Stimulated activated CD4-positive, alpha-beta T cell treated with anti-CD3 and anti-CD28 coated beads, Interleukin-4, amount 100 ng/mL, for 1 hour (primary cell): ENCODE data around the gene KLHL5.

ENCODE experiments used
- DNase-seq: peaks from one replicate; pipeline ENCODE4 v3.0.0-alpha.2; 2020

The KLHL5 gene

DNA sequence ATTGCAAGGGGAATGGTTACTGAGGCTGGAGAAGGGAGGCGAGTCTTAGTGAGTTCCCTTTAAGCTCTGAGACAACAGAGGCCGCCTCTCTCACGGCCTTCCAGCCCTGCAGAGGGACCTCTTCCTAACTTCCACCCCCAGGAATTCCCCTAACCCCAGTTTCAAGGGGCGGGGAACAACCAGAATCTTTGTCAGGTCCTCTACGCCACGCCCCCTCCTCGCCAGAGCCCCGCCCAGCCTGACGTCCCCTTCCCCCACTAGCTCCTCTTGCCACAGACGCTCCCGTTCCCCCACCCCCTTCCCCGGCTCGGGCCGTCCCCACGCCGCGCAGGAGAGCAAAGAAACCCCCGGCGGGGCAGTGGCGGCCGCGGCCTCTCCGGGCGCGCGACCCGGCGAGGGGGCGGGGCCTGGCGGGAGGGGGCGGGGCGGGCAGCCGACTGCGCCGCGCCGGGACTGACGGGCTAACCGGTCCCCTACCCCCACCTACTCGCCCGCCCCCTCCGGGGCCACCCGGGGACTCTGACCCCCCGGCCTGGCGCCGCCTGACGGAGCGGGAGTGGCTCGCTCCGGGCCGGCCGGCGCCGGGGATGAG, 17.6 kb upstream of the KLHL5 start:
- DNase-seq, result peak; percentile 97

DNA sequence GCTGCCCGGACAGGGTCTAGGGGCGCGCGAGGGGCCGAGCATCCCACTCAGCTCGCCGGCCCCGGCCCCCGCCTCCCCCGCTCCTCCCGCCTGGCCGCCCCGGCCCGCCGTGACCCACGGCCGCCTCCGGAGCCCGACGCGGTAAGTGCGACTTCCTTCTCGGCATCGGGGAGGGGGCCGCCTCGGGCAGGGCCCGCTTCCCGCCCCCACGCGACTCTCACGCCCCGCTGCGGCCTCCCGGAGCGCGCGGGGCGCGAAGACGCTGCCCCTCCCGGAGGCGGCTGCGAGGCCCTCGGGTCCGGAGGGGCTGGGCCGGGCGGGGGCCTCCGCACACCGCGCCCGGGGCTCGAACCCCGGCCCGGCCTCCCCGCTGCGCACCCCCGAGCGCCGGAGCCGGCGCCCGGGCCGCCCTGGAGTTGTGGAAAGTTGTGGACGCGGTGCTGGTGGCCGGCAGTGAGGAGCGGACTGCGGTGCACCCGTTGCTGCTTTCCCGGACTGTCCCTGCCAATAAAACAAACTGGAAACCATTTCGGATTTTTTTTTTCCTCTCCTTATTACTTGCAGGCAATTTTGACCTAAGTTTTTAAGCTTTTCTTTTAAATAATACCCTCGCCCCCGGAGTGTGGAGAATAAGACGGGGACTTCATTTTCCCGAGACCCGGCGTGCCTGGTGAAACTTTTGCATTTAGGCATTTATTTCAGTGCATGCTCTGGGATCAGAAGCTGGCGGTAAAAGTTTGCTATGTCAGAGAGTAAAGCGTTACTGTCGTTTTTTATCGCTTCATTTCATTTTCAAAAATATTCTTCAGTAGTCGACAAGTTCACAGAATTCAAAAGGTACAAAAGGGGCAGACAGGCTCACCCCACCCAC, 16.8 kb upstream of the KLHL5 start:
- DNase-seq, result no peak

DNA sequence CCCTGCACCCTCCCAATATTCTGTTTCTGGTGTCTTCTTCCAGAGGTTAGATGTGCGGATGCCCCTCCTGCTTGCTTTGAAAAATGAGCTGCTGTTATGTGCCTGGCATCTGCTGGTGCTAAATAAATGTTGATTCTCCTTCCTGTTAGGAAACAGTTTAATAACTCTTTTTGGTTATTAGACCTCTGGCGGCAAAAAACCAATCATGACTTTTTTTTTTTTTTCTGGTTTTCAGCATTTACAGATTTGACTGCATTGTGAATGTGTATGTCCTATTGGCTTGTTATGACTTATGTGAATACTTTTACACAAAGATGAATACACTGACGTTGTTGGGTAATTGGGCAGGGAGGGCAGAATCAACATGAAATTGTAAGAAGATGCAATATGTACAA, 16.2 kb upstream of the KLHL5 start:
- peak; percentile 11 for DNase-seq

DNA sequence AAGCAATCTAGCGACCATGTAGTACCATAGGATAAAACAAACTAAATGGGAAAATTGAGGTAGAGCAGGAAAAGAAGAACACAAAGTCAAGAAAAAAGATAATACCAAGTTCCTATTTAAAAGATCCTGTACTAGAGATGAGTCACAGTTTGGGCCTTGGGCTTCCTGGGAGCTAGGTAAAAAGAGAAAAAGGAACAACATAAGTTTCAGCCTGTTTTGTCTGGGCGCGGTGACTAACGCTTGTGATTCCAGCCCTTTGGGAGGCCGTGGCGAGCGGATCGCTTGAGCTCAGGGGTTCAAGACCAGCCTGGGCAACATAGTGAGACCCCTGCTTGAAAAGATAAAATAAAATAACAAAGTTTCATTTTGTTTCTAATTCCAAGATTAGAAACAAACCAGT, 15.8 kb upstream of the KLHL5 start:
- DNase-seq, result peak; percentile 8

DNA sequence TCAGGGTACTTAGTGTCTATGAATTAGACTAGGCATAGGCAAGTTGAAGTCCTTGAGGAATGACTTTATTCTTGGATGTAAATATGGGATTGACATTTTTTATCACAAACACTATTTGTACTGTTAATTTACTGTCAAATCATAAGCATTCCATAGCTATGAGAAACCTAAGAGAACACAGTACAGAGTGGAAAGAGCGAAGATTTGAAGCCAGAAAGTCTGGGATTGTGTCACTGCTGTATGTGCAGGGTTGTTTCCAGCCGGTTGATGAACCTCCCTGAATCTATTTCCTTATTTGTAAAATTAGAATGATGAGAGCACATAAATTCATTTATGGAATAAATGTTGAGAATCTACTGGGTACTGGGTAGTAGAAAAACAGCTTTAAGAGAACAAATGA, 14.4 kb upstream of the KLHL5 start:
- no peak for DNase-seq

DNA sequence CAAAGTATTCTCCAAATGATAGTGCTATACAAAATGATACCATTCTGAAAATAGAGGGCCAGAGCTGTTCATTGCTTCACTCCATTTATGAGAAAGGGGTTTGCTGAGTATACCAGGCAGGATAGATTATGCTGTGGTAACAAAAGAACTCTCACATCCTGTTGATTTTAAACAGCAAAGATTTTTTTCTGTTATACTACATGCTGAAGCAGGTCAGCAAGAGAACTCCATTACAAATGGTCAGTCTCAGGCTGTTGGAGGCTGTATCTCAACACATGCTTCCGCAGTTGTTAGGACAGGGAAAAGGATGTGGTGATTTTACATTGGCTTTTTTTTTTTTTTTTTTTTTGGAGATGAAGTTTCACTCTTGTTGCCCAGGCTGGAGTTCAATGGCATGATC, 13.7 kb upstream of the KLHL5 start:
- no peak for DNase-seq

DNA sequence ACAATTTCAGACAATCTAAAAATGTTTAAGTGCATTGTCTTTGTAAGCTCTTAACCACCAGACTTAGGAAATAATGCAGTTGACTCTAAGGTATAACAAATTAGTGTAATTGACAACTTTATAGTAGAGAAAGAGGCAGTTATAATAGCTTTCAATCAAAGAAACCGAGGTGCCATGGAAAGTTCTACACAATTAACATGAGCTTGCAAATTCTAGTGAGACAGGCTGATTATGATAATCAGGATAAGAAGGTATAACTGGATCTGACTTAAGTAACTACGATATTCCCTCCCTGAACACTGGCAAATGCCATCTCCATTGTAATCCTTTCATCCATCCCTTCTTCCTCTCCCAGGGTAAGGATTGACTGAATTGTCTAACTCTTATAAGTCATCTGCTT, 11.4 kb upstream of the KLHL5 start:
- DNase-seq, result no peak

DNA sequence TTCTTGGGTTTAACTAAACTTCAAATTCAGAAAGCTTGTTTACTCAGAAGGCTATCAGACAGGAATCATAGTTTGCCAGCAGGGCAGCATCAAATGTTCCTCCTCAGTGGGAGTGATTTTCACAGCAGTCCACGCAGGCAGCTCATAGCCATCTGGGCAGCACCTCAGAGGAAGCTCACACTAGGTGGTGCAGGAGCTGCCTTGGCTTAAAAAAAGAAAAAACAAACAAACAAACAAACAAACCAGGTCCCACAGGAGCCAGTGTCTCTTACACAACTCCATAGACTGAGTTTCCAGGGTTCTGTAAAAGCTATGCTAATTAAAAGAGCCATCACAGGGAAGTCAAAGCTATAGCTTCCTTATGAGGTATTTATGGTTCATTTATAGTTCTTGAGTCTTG, 10.5 kb upstream of the KLHL5 start:
- DNase-seq, result no peak

DNA sequence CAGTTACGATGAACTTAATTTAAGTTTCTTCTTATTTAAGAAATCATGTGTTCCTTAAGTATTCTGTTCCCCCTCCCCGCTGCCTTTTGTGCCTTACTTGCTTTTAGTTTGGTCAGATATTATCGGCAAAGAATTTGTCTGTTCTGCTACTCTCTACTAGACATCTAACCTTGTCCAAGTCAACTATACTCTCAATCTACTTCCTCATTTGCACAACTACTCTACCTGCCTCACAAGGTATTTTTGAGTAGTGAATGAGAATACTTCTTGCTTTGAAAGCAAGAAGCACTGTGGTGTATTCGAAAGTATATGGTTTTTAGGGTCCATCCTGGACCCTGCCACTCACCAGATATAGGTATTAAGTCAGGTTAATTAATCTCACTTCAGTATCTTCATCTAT, 8.0 kb upstream of the KLHL5 start:
- no peak for DNase-seq

DNA sequence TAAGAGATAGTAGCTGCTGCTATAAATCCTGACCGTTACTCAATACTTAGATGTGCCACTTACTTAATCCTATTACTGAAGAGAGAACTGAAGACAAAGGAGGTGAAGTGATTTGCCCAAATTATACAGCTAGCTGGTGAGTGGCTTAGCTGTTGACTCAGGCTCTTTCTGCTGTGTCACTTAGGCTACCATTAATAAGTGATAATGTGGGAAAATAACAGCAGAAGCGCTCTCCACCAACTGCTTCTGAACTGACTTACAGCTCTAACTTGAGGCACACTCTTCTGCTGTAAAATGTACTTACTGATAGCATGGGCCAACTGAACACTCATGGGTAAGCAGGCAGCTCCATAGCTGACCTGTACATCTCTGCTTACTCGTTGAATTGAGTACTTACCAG, 7.5 kb upstream of the KLHL5 start:
- DNase-seq, result no peak

DNA sequence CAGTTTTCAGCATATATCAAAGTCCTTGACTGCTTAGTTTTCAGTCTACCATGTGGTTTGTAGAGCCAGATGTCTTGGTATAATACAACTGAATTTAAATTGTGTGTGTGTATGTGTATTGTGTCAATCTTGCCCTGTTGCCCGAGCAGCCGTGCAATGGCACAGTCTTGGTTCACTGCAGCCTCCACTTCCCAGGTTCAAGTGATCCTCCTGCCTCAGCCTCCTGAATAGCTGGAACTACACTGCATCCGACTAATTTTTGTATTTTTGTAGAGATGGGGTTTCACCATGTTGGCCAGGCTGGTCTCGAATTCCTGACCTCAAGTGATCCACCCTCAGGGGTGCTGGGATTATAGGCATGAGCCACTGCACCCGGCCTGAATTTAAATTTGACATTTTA, 6.0 kb upstream of the KLHL5 start:
- DNase-seq, result no peak

DNA sequence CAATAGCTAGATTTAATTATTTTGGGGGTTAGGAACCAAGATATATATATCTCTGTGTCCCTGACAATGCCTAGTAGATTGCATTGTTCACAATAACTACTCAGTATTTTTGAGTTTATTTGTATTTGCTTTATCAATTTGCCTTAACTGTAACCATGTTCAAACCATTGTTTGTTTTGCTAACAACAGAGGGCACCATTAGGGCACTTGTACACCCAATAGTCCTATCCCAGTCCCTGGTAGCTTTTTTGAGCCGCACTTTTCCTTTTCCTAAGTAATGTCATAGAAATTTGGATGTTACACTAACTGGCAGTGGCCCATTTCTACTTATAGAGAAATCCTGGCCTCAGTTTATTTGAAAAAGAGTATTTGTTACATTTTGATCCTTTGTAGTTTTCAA, 575 bp upstream of the KLHL5 start:
- DNase-seq, result no peak

DNA sequence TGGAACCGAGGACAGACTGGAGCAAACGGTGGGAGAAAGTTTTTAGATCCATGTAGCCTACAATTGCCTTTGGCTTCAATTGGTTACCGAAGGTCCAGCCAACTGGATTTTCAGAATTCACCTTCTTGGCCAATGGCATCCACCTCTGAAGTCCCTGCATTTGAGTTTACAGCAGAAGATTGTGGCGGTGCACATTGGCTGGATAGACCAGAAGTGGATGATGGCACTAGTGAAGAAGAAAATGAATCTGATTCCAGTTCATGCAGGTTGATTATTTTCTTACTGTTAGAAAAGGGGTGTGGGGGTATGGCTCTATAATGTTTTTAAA, 702 bp downstream of the KLHL5 start:
- no peak for DNase-seq

DNA sequence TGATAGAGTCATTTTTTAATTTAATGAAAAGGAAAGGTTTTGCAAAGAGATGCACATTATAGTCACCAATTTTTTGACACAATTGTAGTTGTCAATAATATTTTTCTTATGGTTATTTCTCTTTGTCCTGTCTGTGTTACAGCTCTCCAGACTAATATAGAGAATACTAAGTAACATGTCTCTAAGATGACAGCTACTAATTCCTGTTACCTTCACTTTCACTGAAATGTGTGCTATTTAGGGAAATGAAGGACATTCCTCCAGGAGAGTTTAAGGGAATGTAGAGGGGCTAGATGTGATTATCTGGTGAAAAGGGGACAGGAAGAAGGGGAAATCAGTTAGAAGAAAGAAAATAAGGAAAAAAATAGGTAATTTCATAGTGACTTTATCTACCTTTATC, 1.4 kb downstream of the KLHL5 start:
- no peak for DNase-seq

DNA sequence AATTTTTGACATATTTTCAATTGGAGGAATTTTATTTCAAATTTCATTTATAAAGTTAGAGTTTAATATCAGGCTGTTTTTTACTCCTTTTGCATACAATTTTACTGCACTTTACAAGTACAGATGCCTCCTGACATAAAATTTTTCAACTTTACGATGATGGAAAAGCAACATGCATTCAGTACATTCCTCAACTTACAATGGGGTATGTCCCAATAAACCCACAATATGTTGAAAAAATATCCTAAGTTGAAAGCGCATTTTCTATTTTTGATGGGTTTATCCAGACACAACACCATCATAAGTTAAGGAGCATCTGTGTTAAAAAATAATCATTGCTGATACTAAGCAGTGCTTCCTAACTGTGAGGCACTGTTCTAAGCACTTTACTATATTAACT, 4.3 kb downstream of the KLHL5 start:
- DNase-seq, result no peak

DNA sequence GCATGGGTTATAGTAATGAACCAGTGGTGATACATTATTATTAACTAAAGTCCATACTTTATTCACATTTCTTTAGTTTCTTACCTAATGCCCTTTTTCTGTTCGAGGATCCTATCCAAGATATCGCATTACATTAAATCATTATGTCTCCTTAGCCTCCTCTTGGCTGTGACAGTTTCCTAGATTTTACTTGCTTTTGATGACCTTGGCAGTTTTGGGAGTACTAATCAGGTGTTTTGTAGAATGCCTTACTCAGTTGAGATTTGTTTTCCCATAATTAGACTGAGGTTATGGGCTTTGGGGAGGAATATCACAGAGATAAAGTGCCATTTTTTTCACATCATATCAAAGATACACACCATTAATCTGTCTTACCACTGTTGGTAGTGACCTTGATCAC, 5.0 kb downstream of the KLHL5 start:
- no peak for DNase-seq

DNA sequence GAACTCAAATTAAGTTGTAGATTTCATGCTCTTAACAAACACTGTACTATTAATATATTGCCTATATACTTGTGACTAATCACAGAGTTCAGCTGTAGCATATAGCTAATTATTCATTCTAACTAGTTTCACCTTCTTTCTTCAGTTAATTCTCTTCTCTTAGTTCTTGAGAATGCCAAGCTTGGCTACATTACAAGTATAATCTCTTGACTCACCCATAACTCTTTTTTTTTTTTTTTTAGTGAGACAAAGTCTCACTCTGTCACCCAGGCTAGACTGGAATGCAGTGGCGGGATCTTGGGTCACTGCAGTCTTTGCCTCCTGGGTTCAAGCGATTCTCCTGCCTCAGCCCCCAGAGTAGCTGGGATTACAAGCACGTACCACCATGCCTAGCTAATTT, 5.4 kb downstream of the KLHL5 start:
- DNase-seq, result no peak

DNA sequence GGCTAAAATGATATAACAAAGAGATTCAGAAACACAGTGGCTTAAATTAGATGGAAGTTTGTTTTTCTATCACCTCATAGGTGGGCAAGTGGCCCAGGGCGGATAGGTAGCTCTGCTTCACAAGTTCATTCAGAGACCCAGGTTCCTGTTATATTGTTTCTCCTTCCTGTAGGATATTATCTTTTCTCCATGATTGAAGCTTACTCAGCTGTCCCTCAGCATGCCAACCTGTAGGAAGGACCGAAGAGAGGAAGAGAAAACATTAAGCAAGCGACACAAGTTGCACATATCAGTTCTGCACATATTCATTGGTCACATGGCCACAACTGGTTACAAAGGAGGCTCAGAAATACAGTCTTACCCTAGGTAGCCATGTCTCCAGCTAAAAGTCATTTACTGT, 6.9 kb downstream of the KLHL5 start:
- DNase-seq, result no peak

DNA sequence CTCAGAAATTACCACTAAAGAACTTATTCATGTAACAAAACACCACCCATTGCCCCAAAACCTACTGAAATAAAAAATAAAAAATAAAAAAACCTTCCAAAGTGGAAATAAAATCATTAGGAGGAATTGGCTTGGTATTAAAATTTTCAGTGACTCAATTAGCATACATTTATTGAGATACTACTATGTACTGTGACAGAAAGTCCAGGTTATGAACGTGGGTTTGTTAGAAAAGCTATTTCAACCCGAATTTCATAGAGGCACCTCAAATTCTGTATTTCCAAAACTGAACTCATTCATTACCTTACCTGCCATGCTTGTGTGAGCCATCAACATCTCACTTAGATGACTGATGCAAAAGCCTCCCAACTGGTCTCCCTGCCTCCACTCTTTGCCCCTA, 16.8 kb downstream of the KLHL5 start:
- no peak for DNase-seq

DNA sequence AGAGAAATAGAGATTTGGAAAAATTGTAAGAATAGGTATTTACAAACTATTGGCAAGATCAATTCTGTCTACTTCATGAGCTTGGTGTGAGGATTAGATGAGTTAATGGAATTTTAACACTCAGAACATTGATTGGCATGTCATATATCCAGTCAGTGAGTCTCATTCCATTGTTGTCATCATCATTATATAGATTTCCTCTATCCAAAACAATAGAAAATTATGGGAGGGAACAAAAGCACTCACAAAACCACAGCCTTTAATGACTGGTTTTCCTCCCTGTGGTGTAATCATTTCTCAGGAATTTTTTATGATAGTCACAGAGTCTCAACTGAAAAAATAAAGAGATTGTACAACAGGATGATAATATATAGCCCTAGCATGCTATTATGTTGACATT, 21.1 kb downstream of the KLHL5 start:
- no peak for DNase-seq

DNA sequence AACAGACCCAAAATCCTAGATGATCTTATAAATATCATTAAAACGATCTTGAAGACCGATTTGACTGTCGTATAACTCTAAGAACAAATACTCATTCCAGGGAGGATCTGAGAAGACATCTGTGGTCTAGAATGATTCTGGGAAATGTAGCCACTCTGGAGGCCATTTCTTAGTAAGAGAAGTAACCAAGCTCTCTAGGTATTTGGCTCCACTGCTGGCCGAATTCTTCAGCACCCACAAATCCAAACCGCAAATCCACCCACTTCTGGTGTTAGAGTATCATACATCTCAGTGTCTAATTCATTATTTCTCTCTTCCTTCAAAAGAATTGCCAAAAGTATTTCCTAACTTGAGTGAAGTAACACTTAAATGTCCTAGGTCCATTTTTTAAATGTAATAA, 23.9 kb downstream of the KLHL5 start:
- DNase-seq, result no peak

DNA sequence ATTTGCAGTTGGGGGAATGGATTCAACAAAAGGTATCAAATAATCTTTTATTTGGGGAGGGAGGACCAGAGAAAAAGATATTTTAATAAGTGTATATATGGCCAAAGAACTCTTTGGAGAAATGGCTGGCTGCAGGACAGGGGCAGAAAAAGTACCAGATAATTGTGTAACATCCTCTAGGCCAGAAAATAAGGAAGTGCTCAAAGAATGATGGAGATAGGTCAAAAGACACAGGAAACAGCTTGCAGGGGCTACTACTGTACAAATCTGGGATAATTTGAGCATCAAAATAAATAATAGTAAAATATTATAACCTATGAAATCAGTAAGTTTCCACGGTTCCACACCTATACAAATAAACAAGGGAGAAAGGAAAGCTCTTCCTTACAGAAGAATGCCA, 34.8 kb downstream of the KLHL5 start:
- no peak for DNase-seq

DNA sequence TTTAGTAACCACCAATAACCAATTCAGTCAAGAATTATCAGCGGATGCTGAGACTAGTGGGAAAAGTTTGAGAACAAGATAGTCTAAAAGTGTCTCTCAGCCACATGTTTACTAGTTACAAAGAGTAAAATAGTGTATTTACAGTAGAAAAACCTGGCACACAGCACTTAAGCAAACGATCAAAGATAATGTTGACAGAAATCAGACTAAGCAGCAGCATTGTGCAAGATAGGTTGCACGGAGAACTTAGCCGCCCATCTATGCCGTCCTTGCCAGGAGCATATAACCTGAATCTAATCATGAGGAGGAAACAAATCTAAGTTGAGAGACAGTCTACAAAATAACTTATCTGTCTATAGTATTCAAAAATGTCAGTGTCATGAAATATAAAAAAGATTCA, 35.3 kb downstream of the KLHL5 start:
- no peak for DNase-seq

DNA sequence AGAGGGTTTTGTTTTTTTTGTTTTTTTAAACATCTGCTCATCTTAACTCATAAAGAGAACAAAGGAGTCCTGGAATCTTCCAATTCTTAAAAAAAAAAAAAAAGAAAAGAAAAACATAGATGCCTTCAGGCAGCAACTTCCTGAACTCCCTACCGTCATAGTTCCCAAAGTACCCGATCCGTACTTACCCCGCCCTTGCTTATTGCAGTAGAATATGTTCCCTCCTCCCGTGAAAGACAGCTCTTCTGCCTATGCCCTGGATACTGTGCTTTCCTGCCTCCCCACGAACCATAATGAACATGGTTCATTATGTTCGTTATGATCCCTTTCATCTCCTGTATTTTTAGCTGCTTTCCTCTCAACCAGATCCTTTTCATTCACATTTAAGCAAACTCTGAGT, 40.3 kb downstream of the KLHL5 start:
- DNase-seq, result no peak

DNA sequence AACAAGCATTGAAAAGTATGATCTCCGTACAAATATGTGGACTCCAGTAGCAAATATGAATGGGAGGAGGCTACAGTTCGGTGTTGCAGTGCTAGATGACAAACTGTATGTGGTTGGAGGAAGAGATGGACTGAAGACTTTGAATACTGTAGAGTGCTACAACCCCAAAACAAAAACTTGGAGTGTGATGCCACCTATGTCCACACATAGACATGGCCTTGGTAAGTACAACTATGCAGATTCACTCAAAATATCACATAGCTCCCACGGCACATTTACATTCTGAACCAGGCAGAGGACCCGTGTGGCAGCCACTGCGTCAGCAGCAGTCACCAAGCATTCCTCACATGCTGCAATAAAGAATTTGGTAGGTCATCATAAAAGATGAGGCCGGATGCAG, 41.3 kb downstream of the KLHL5 start:
- DNase-seq, result no peak
